ENCODE data around the gene TUB.

TUB gene

DNA sequence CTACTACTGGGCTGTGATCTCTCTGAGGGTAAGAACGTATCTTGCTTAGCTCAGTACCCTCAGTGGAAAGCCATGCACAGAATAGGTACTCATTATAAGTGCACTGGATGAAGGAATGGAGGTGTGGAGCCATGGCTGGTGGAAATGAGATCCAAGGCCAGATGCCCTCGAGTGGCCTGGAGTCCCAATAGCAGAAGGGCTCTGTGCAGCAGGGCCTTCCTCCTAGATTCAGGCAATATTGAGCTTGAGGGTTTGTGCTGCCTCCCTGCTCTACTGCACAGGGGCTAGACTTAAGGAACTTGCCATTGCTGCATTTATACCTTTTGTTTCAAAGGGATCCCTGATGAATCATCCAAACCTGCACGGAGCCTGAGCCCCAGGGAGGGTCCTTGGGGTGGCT is 33.6 kb upstream of the TUB start:
- no peak for DNase-seq

DNA sequence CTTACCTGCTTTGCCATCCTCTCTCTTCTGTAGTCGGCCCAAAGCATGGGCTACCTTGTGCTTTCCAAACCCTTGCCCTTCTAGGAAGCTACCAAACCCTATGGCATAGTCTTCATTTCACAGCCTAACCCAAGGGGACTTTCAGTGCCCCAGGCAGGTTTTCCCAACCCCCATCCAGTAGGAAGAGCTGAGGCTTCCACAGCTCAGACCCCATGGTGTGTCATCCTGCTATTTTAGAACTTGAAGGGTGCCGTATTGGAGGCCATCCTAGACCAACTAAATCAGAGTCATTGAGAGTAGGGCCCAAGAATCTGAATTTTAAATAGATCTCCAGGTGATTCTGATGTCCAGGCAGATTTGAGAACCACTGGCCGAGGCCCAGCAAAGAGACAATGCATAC is 31.9 kb upstream of the TUB start:
- no peak for DNase-seq

DNA sequence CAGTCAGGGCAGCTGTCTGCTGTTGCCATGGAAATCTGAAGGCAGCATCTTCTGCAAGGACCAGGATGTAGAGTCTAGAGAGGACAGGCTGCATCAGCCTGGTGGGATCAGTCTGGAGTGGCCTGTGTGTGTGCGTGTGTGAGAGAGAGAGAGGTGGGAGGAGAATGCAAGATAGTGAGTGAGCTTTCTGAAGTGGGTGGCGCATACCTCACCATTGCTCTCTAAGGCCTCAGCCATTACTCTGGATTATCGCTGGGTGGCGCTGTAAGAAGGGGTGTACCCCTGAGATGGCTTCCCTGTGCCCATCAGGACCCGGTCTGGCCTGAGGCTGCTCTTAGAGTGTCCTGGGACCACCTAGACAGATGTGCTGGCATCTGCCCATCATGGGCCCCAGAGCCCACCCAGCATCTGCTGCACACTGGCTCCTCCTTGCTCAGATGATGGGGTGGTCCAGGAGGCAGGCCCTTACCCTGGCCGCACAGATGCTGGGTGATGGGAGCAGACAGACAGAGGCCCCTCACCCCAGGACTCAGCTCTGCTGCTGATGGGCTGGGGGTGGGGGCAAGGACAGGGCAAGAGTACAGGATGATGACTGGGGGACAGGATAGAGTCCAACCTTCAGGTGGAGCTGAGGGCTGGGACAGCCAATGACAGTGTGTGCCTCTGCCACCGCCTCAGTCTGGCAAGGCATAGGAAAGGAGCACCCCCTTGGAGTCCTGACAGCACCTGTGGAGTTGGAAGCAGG is 25.7 kb upstream of the TUB start:
- no peak for DNase-seq

DNA sequence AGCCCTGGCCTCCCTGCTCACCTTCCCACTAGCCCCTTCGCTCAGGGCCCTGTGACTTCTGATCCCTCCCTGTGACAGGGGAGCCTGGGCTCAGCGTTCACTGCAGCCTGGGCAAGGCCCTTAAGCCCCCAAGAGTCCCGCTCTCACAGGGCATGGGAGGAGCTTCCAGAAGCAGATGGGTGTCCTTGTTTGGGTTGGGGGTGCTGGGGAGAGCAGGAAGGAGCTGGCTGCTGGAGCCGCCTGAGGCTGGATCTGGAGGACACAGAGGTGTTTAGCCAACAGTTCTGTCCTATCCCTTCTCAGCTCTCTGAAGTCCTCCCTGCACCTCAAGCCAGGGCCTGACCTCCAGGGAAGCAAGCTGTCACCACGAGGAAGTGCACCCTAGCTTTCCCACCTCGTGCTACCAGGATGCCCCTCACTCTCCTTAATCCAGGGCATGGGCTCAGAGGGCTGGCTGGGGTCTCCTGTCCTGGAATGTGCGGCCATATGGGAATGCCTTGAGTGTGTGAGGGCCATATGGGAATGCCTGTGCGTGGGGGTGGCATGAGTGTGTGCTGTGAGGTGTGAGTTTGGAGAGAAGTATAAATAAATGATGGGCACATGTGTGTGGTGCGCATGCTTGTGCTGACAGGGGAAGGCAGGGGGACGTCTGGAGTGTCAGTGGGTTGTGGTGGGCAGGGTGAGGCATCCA is 25.0 kb upstream of the TUB start:
- DNase-seq: no peak

DNA sequence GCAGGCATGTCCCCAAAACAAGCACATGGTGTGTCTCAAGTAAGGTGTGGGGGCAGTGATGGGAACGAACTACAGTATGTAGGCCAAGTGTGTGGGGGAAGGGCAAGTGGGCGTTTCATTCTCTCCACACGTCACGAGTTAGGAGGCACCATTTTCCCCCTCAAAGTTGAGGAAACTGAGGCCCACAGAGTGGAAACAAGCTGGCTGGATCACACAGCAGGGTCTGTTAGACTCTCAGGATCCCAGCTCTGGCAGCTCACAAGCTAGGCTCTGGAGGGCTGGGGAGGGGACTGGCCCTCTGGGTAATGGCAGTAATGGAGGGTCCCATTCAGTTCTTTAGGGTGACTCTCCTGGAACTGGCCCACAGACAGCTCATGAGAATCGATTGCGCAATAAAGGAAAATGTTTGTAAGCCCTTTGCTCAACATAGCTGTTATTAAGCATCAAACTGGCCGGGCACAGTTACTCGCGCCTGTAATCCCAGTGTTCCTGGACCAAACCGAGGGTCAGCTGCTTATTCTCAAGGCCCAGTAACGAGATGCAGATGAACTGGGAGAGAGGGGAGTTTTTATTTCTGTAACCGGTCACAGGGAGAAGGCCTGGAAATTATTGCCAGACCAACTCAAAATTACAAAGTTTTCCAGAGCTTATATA is 24.1 kb upstream of the TUB start:
- peak; percentile 20 for DNase-seq

DNA sequence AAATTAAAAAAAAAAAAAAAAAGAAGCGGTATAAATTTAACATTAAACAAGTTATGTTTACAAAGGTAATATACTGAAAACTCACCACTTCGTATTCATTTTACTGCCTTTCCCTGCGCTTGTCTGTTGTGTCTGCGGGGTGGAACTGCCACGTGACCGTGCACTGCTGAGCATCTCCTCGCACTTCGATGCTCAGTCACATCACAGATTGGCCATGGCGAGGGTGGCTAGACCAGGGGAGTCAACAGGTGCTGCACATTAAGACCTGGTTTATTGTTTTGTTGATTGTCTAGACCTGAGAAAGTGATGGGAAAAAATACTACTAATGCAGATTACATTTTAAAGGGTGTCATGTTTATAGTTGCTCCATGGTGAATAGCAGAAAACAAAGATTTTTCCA is 22.8 kb upstream of the TUB start:
- DNase-seq: no peak

DNA sequence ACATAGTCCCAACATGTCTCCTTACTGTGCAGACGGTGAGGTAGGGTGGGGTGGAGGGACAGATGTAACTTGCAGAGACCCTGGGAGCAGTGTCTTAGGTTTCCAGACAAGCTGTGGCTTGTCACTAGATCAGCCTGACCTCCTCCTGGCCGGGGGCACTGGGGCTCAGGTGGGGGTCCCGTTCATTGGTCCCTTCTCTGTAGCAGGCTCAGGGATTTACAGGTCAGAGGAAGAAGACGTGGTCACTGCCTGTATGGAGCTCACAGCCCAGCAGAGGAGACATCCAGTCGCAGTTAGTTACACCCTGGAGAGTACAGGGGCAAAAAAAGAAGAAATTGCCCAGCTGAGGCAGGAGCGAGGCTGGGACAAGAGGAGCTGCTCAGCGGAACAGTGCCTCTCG is 22.0 kb upstream of the TUB start:
- DNase-seq: no peak

DNA sequence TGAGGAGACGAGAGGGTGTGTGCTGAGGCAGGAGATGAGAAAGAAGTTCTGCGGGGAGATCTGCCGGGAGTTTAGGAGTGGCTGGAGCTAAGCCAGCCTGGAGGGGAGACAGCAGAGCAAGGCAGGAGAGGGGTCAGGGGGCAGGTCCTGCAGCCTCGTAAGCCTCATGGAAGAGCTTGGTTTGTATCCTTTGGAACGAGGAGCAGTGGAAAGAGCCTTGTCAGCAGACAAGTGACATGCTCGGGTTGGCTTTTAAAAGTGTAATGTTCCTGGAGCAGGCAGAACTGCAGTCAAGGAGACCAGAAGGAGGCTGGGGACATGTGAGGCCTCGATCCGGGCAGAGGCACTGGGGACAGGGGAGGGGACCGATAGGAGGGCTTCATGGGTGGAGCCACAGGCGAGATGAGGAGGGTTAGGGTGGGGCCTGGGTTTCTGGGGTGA is 21.4 kb upstream of the TUB start:
- DNase-seq: no peak

DNA sequence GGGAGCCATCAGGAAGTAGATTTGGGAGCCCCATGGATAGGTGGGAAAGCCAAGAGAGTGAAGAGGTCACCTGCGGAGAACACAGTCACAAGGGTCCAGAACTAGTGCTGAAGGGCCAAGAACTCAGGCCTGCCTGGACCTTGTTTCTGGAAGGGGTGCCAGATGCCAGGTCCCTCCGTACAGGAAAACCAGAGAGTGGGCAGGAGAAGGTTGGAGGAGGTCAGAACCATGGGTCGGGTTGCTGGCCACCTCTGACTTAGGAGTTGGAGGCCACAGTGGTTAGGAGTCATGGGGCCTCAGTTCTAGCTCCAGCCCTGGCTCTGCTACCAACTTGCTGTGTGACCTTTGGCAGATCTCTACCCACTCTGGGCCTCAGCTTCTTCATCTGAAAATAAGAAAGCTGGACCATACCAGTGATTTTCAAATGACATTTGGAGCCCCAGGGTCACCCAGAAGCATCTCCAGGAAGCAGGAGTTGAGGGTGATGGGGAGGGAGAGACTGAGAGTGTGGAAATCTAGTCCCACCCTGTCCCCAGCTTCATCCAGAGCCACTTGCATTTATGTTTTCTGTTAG is 20.8 kb upstream of the TUB start:
- no peak for DNase-seq

DNA sequence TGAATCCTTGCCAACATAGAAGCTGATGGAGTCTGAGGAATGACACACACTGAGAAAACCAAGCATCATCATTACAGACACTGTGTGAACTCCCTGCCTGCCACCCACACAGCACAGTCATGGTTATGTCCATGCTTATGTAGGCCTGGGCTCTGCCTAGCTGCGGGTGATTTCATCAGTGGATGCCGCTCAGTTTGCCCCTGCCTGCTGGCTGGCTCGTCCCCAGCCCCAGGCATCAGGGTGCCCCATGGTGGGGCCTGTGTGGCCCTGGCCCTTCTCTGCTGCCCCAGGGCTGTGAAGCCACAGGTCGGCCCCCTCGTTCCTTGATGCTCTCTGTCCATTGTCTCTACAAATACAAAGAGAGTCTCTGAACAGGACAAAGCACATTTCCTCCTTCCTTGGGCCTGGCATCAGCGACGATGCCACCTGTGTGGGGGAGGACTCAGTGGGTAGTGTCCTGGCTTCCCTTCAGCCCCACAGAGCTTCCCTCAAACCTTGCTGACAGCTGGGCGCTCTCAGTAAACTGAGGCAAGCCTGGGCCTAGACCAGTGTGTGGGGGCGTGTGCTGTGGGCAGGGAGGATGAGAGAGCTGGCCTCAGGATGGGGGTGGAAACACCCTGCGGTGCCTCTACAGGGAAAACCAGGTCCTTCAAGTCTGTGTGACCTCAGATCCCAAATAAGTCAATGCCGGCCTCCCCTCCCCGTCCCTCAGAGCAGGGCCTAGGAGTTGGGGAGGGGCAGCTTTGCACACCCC is 20.0 kb upstream of the TUB start:
- no peak for DNase-seq

DNA sequence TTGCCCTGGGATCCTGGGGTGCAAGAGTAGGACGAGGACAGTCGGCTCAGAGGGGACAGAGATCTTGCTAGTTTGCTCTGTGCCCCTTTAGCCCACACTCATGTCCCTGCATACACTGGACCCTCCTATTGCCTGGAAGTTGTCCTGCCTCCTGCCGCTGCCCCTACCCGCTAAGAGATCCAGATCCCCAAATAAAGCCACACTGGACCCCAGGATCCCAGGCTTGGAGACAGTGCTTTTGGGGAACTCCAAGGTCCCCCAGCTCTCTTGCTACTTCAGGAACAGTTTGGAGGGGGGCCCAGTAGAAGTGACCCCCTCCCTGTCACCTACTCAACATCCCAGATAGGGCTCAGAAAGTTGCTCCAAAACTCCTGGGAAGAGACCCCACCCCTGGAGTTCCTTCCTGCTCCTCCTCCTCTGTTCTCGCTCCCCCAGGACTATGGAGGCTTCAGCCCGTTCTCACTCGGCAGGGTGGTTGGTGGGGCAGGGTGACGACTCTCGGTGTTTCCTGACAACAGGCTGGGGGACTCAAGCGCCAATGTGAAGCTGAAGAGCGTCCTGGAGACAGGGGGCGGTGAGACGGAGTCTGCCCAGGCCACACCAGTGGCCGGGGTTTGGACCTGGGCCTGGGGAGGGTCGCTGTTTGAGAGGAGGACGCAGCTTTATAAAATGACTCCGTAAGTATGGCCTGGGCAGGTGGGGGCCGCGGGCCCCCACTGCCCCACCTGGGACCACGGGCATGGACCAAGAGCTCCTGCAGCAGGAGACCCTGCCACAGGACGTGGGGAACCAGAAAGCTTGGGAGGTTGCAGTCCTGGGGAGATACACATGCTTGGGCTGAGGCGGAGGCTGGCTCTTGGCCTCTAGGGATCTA is 19.2 kb upstream of the TUB start:
- no peak for DNase-seq

DNA sequence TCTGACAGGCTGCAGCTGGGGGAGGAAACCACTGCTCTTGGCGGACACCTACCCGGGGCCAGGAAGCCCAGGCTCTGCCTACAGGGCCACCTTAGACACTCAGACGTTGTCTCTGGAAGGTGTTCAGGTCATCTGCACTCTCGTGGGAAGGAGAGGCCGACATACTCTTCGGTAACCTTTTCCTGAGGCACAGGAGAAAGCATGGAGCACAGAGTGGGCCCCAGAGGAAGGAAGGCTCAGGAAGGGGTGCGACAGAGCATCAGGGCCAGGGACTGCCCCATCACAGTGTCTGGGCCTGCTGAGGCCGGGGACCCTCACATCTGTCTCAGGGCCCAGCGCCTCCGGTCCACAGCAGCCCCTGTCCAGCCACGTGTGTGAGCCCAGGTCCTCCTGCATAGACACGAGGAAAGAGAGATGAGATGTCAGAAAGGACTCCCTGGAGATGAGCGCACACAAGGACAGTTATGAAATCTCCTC is 18.2 kb upstream of the TUB start:
- DNase-seq: no peak

DNA sequence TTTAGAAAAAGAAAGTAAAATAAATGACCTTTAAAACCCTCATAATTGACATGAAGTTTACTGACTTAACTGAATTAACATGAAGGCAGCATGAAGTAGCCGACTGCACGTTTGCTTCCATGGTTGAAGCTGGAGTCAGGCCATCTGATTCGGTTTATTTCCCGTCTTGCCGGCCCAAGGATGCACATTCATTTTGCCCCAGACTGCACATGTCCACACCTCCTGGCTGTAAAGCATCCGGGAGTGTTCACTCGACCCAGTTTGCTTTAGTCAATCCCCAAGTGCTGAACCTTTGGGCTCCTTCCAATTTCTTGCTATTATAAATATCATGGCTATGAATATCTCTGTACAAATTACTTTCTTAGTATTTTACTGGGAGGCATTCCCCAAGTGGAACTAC is 17.7 kb upstream of the TUB start:
- DNase-seq: no peak

DNA sequence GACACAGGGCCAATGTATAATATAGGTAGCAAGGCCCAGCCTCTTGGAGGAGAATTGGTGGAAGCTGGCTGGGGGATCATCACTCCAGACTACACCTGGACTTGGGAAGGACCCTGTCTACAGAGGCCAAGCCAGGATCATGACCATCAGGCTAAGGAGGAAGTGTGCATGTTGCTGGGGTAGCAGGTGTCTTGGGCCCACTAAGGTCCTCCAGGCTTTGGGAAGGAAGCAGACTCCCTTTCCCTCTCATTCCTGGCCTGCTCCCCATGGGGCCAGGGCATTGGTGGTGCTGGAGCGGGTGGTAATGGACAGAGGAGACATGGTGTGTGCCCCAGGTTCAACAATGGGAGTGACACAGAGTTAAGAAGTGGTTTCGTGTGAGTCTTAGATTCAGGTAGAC is 16.0 kb upstream of the TUB start:
- DNase-seq: no peak

DNA sequence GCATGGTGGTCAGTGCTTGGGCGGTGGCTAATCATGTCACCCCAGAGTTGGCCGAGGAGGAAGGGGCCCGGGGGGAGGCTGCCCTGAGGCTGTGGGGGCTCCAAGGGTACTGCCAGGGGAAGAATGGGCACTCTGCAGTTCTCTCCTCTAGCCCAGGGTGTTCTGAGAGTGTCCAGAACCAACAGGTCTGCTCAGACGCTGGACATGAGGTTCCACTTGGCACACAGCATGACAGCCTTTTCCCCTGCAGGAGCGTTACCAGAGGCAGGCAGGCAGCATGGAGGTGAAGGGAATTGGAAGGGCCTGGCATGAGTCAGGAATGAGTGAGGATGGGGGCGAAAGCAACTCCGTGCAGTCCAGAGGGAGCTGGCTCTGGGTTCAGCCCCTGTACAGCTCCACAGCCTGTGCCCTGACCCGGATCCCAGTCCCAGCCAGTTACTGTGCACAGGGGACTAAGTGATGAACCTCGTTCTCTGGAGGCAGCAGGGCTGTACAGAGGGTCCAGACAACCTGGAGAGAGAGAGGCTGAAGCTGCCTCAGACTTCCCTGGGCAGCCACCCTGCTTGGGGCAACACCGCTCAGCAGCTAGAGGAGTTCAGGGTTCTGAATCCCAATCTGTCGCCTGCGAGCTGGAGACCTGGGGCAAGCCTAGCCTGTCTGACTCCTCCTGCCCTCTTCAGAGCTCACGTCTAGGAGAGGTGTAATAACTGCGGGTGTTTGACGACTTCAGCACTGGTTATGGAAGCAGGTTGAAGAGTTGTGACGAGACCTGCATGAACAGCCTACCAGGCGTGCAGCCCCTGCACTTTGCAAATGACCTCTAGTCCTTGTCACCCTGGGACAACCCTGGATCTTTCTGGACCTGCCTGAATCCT is 14.7 kb upstream of the TUB start:
- no peak for DNase-seq

DNA sequence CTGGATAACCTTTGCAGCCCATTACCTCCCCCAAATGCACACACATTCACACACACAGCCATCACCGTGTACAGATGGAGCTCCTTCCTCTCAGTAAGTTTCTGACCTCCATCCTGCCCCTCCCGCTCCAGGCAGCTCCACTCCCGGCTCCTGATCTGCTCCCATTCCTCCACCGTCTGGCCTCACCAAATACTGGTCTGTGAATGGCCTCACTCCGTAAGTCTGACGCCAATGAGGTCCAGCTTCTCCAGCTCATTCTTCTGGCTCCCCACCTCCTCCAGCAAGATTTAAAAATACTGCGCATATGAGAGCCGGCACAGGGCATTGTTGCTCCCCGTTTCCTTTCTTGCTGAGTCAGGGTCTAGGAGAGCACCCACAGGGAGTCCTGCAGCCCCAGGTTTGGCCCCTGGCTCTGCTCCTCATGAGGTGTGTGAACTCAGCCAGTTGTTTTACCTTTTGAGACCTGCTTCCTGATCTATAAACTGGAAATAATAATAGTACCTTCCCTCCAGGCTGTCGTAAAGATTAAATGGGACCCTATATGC is 14.0 kb upstream of the TUB start:
- no peak for DNase-seq

DNA sequence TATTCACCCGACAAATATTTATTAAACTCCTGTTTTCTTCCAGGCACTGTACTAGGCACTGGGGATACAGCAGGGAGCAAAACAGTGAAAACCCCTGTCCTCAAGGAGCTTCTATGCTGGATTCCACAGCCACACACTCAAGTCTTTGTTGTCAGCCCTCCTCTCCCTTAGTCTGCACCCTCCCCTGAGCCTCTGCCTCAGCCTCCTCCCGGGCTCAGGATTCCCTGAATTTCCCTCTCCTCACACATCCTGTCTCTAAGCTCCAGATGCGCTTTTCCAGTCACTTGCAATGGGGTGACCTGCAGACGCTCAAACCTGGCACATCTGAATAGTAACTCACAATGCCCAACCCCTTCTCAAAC is 13.5 kb upstream of the TUB start:
- DNase-seq: no peak

DNA sequence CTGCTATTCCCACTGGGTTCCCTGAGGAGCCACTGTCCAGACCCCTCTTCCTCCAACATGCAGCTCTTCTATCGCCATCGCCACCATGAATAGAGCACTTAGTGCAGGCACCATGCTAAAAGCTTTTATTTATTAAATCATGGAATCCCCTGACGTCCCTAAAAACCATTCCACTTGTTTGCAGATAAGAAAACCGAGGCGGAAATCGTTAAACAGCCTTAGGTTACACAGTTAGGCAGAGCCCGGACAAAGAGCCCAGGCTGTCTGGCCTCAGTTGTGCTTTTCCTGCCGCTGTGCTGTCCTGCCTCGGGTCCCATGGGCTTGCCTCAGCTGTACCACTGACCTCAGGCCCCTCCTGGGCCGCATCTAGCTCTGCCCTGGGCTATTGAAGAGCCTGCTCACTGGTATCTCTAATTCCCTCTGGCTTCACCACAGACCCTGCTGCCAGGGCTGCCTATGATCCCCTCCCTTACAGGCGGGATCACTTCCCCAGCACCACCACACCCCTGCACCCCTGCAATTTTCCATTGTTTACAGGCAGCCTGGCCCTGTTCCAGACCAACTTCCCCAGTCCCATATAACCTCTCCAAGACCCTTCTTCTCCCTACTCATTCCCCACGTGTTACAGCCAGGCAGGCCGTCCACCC is 13.0 kb upstream of the TUB start:
- DNase-seq: no peak

DNA sequence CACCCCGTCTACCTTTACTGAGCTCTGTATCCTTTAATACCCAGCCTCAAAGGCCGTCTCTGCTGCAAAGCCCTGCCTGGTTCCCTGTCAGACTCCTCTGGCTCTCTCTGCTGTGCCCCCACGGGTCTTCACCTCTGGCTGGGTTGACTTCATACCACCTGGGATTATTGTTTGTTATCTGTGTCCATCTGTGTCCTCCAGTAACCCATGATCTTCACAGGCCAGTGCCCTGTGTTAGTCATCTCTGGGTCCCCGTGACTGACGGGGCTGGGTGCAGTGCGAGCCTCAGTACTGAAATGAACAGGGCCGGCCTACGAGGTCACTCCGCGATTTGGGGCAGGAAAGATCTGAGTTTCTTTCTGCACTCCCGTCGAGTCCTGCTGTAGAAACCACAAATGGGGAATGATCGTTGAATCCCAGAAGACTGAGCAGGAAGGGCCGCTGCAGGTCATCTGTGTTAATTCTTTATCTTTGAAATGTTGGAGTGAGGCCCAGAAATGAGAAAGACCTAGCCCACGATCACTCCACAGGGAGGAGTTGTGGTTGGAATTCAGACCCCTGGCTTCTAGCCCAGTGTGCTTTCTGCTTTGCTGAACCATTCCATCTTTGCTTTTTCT is 12.3 kb upstream of the TUB start:
- DNase-seq: peak; percentile 68

DNA sequence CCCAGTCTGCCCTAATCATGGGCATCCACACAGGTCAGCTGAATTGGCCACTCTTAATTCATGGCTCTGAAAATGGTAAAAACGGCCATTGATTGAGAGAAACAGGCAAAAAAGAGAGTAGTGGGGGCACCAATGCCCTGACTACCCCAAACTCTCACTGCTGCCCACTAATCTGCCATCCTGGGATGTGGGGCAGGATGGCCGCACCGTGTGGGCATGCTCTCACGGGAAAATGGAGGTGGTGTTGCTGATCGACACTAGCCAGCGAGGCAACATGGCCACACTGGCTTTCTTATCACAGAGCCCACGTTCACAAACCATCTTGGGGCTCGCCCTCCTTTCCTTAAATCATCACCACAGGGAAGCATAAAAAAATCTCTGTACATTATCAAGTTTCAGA is 11.2 kb upstream of the TUB start:
- no peak for DNase-seq
